NCI-H1092 (cell line): Measurements from ENCODE around the gene TMEM87B.
"Not testable (repeated sequence)": the region's sequence is repeated elsewhere in the genome, so short reads cannot be mapped to it uniquely, and the experiment has no call there.

Source experiments
- DNase-seq: peaks from one replicate; lab custom pipeline; 2025; lab: John Stamatoyannopoulos, UW

Gene TMEM87B

GRCh38 chr2:112073875-112074274, 18.8 kb downstream of the TMEM87B start:
- DNase-seq = no peak

GRCh38 chr2:112074506-112074905, 19.4 kb downstream of the TMEM87B start:
- no peak for DNase-seq

- DNase-seq = no peak
These were observed 20.6 kb downstream of the TMEM87B start for GRCh38 chr2:112075490-112076260.

- no peak for DNase-seq
These were observed 22.7 kb downstream of the TMEM87B start for GRCh38 chr2:112077814-112078213.

- DNase-seq = no peak
These were observed 26.2 kb downstream of the TMEM87B start for GRCh38 chr2:112081262-112081661.

- no peak for DNase-seq
These were observed 29.8 kb downstream of the TMEM87B start for GRCh38 chr2:112084689-112085374.

- DNase-seq = no peak
These were observed 30.3 kb downstream of the TMEM87B start for GRCh38 chr2:112085375-112085730.

- no peak for DNase-seq
These were observed 31.0 kb downstream of the TMEM87B start for GRCh38 chr2:112085916-112086669.

GRCh38 chr2:112087346-112088020, 32.4 kb downstream of the TMEM87B start:
- no peak for DNase-seq

GRCh38 chr2:112089375-112089774, 34.3 kb downstream of the TMEM87B start:
- DNase-seq = no peak

- DNase-seq = no peak
These were observed 37.4 kb downstream of the TMEM87B start for GRCh38 chr2:112092286-112093041.

- no peak for DNase-seq
These were observed 38.1 kb downstream of the TMEM87B start for GRCh38 chr2:112093216-112093615.

- DNase-seq = no peak
These were observed 40.6 kb downstream of the TMEM87B start for GRCh38 chr2:112095681-112096080.

GRCh38 chr2:112096098-112096497, 41.0 kb downstream of the TMEM87B start:
- DNase-seq = no peak

GRCh38 chr2:112108178-112108832, 53.2 kb downstream of the TMEM87B start:
- DNase-seq = no peak

GRCh38 chr2:112109278-112109677, 54.2 kb downstream of the TMEM87B start:
- DNase-seq = no peak

- no peak for DNase-seq
These were observed 55.9 kb downstream of the TMEM87B start for GRCh38 chr2:112110966-112111365.

GRCh38 chr2:112113354-112113753, 58.3 kb downstream of the TMEM87B start:
- DNase-seq = not testable (repeated sequence)

- no peak for DNase-seq
These were observed 63.1 kb downstream of the TMEM87B start for GRCh38 chr2:112118148-112118547.

GRCh38 chr2:112121682-112122254, 66.7 kb downstream of the TMEM87B start:
- no peak for DNase-seq

GRCh38 chr2:112129060-112129459, 74.0 kb downstream of the TMEM87B start:
- no peak for DNase-seq
